GM12892 (cell line): Measurements from ENCODE around the gene VSIG10.

Experiments
- POLR2A ChIP-seq: IDR thresholded peaks from 2 replicates; pipeline ENCODE4 v1.6.1; 2011; ENCODE audit warnings: low read depth, low read length, control low read depth
- POLR2AphosphoS5 ChIP-seq: IDR thresholded peaks from 2 replicates; pipeline ENCODE4 v1.6.1; 2011; ENCODE audit warnings: low read depth, low read length, control low read depth
- TAF1 ChIP-seq: IDR thresholded peaks from 2 replicates; pipeline ENCODE4 v1.6.1; 2011; ENCODE audit warnings: low read depth, mild to moderate bottlenecking, control low read depth, low read length, borderline replicate concordance

GRCh38 chr12:118046430-118046829 is 57.4 kb downstream of the VSIG10 start:
- no peak for TF ChIP-seq POLR2AphosphoS5
- TF ChIP-seq POLR2A: no peak
- no peak for TF ChIP-seq TAF1
